Measurements from ENCODE around the gene ULK4. TPM values are rescaled to one million over a fixed set of nuclear protein-coding genes. Genes with fewer than 3 reads are reported as not detected.
"Not testable (repeated sequence)": the region's sequence is repeated elsewhere in the genome, so short reads cannot be mapped to it uniquely, and the experiment has no call there.

The ULK4 gene
- total and polyA plus RNA-seq, 9 of the 15 experiments (the other 6 are each of a cell fraction or from before 2014, with no cell fraction given): 3.0 to 5.9 (median 3.5) TPM

DNA sequence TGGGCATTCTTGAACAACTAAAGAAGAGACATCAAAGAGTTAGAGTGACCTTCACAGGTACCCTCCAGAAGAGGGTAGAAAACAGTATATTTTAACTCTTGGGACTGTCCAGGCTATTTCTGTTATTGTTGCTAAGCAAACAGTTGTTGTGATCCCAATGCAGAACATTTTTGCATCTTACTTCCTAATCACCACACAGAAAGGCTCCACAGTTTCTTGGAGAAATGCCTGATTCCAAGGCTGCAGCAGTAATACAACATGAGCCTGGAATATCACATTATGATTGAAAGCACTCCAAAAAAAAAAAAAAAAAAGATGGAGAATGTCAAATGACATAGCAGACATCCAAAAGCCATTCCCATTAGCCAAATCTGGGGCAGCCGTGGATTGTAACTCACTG is 567.0 kb downstream of the ULK4 start:
- no peak overlapping the region for H2AFZ ChIP-seq (ENCODE audit: low read depth, low read length)
- WGBS (ENCODE audit: insufficient coverage, low coverage, missing lambda C conversion rate): 8% methylated on average over 1 of the region's 1 CpG
- no peaks in the 10 kb centered on the region for H4K20me1 ChIP-seq (replicated peaks; ENCODE audit: control insufficient read depth, insufficient read depth, low read length)
- H3K4me2 ChIP-seq (ENCODE audit: insufficient read depth, low read length): no peak overlapping the region
- no peaks in the 10 kb centered on the region; the same call in 1 of the 2 replicates for H3K9me3 ChIP-seq (replicated peaks; ENCODE audit: control insufficient read depth, insufficient read depth, low read depth, low read length)
- POLR2A ChIA-PET: no interaction called here
- in situ Hi-C loops (cut with MboI): no loop called here
- no peaks in the 10 kb centered on the region for H3K36me3 ChIP-seq (ENCODE audit: control insufficient read depth, insufficient read depth, low read length)
- no TSS peak for BruUV-seq (replicated peaks)
- CTCF ChIA-PET (ENCODE audit: low intra/inter-chr PET ratio): no interaction called here
- H3K4me1 ChIP-seq (replicated peaks in 1 of 2; ENCODE audit: control insufficient read depth in 2 of 2, insufficient read depth in 2 of 2, low read length in 2 of 2): no peaks in the 10 kb centered on the region
- no peak overlapping the region for H3K9ac ChIP-seq (ENCODE audit: insufficient read depth in 1 of 2, low read depth in 2 of 2, low read length in 2 of 2)
- no peak overlapping the region for H3K27ac ChIP-seq (ENCODE audit: extremely low read depth, low read depth, low read length)
- no peak for ATAC-seq
- H3K4me3 ChIP-seq: no peak overlapping the region
- FAIRE-seq: no peak
- TF ChIP-seq TSC22D4 (tag; IDR thresholded peaks at IDR 0.05) (no peak), SETDB1 (IDR thresholded peaks at IDR 0.05; ENCODE audit: low read length) (no peak), BRCA1 (IDR thresholded peaks at IDR 0.05) (no peak), BRCA1 (CRISPR knock-in tag; IDR thresholded peaks at IDR 0.05) (no peak), ZNF174 (CRISPR knock-in tag; IDR thresholded peaks at IDR 0.05) (no peak), ZEB2 (IDR thresholded peaks at IDR 0.05) (no peak), C11orf30 (IDR thresholded peaks at IDR 0.05; ENCODE audit: low read depth) (no peak), TAF9B (IDR thresholded peaks at IDR 0.05; ENCODE audit: partially characterized antibody) (no peak)
- TF ChIP-seq, protein P1, sequence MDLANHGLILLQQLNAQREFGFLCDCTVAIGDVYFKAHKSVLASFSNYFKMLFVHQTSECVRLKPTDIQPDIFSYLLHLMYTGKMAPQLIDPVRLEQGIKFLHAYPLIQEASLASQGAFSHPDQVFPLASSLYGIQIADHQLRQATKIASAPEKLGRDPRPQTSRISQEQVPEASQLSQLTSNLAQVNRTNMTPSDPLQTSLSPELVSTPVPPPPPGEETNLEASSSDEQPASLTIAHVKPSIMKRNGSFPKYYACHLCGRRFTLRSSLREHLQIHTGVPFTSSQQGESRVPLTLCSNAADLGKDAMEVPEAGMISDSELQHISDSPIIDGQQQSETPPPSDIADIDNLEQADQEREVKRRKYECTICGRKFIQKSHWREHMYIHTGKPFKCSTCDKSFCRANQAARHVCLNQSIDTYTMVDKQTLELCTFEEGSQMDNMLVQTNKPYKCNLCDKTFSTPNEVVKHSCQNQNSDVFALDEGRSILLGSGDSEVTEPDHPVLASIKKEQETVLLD (IDR thresholded peaks at IDR 0.05): no peak
- TF ChIP-seq, protein P2, sequence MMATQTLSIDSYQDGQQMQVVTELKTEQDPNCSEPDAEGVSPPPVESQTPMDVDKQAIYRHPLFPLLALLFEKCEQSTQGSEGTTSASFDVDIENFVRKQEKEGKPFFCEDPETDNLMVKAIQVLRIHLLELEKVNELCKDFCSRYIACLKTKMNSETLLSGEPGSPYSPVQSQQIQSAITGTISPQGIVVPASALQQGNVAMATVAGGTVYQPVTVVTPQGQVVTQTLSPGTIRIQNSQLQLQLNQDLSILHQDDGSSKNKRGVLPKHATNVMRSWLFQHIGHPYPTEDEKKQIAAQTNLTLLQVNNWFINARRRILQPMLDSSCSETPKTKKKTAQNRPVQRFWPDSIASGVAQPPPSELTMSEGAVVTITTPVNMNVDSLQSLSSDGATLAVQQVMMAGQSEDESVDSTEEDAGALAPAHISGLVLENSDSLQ (IDR thresholded peaks at IDR 0.05): no peak
- intact Hi-C loops (cut with micrococcal nuclease): no loop called here
- H3K9me1 ChIP-seq (ENCODE audit: control insufficient read depth, insufficient read depth, low read length): no peaks in the 10 kb centered on the region
- no peaks in the 10 kb centered on the region for H3K79me2 ChIP-seq (ENCODE audit: control insufficient read depth, insufficient read depth, low read length)
- no peak for DNase-seq (ENCODE audit: extremely low read depth in 1 of 4, low spot score in 3 of 4)
- H3K27me3 ChIP-seq (ENCODE audit: control insufficient read depth in 2 of 2, insufficient read depth in 2 of 2, low read length in 2 of 2): no peaks in the 10 kb centered on the region; a peak in 1 of 5 replicates

DNA sequence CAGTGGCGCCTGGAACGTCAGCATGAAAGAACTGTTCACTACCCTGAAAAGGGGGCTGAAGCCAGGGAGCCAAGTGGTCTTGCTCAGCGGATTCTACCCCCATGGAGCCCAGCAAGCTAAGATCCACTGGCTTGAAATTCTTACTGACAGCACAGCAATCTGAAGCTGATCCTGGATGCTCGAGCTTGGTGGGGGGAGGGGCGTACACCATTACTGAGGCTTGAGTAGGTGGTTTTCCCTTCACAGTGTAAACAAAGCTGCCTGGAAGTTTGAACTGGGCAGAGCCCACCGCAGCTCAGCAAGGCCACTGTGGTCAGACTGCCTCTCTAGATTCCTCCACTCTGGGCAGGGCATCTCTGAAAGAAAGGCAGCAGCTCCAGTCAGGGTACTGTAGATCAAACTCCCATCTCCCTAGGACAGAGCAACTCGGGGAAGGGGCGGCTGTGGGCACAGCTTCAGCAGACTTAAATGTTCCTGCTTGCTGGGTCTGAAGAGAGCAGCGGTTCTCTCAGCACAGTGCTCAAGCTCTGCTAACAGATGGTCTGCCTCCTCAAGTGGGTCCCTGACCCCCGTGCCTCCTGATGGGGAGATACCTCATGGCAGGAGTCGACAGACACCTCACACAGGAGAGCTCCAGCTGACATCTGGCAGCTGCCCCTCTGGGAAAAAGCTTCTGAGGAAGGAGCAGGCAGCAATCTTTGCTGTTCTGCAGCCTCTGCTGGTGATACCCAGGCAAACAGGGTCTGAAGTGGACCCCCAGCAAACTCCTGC is 591.0 kb downstream of the ULK4 start:
- peaks cover 0 to 12% of the 10 kb centered on the region in 2 experiments; a peak in 2 of 5 replicates for H3K27me3 ChIP-seq (ENCODE audit: control insufficient read depth in 2 of 2, insufficient read depth in 2 of 2, low read length in 2 of 2)
- H3K4me2 ChIP-seq (ENCODE audit: insufficient read depth, low read length); in situ Hi-C loops (cut with MboI); ATAC-seq; H4K20me1 ChIP-seq (replicated peaks; ENCODE audit: control insufficient read depth, insufficient read depth, low read length); H3K9ac ChIP-seq (ENCODE audit: insufficient read depth in 1 of 2, low read depth in 2 of 2, low read length in 2 of 2); H3K4me1 ChIP-seq (replicated peaks in 1 of 2; ENCODE audit: control insufficient read depth in 2 of 2, insufficient read depth in 2 of 2, low read length in 2 of 2); H3K4me3 ChIP-seq; H3K9me1 ChIP-seq (ENCODE audit: control insufficient read depth, insufficient read depth, low read length); DNase-seq (ENCODE audit: extremely low read depth in 1 of 4, low spot score in 3 of 4); H3K79me2 ChIP-seq (ENCODE audit: control insufficient read depth, insufficient read depth, low read length); intact Hi-C loops (cut with micrococcal nuclease); H2AFZ ChIP-seq (ENCODE audit: low read depth, low read length); BruUV-seq (replicated peaks); H3K36me3 ChIP-seq (ENCODE audit: control insufficient read depth, insufficient read depth, low read length); FAIRE-seq; CTCF ChIA-PET (ENCODE audit: low intra/inter-chr PET ratio); H3K27ac ChIP-seq (ENCODE audit: extremely low read depth, low read depth, low read length); H3K9me3 ChIP-seq (replicated peaks; ENCODE audit: control insufficient read depth, insufficient read depth, low read depth, low read length): not testable (repeated sequence)
- 2% methylated on average over 11 of the region's 11 CpGs for WGBS (ENCODE audit: insufficient coverage, low coverage, missing lambda C conversion rate)
- POLR2A ChIA-PET: interaction anchor here (1.1 kb wide), 1 partner anchor 12 kb away, joined by 3 read pairs; no protein-coding TSS in a partner anchor

All from K562 (cell line).